Measurements from ENCODE around the gene PRRC2B. TPM values are rescaled to one million over a fixed set of nuclear protein-coding genes. Genes with fewer than 3 reads are reported as not detected.
A peak's percentile ranks its signal among the peaks of the same experiment; 100 is the strongest.

PRRC2B gene
- 57.3 and 57.7 TPM in 2 replicates for total RNA-seq

GRCh38 chr9:131393622-131394463 is at the start of gene PRRC2B:
Gene PRRC2B, plus strand, starts transcription at chr9:131394086. Its CDS starts 36,059 bp downstream, at chr9:131430145.

GRCh38 chr9:131502781-131503625 is 109.1 kb downstream of the PRRC2B start, which contains the start of gene POMT1:
Gene POMT1, plus strand, starts transcription at chr9:131502918. Its CDS starts 1,301 bp downstream, at chr9:131504219.

GRCh38 chr9:131530920-131531832 is 137.3 kb downstream of the PRRC2B start, which contains the start of gene UCK1:
Gene UCK1, minus strand, starts transcription at chr9:131531263. Its CDS starts 89 bp downstream, at chr9:131531174.

GRCh38 chr9:131545003-131545785 is 151.3 kb downstream of the PRRC2B start, which contains the start of gene PRRT1B:
Gene PRRT1B, plus strand, starts transcription at chr9:131545523. Its CDS starts 93 bp downstream, at chr9:131545616.

Small RNA genes lying within 50 kb of the gene (small RNA-seq; reads per million reads assigned to genes)
- gene SNORD62A (3.1 reads per million, percentile 87 among the genes with 10 or more reads in this experiment), gene SNORD62B (6.2 reads per million, percentile 93 among the genes with 10 or more reads in this experiment)

Other genes starting within 250 kb of the PRRC2B start
- gene FAM78A, start 117.6 kb upstream of the PRRC2B start, total RNA-seq: 0.59 and 0.73 TPM in 2 replicates
- gene PLPP7, start 104.4 kb upstream of the PRRC2B start, total RNA-seq: 7.8 and 13.6 TPM in 2 replicates
- 17.8 and 19.1 TPM in 2 replicates for gene POMT1, start 108.8 kb downstream of the PRRC2B start, total RNA-seq
- 11.0 and 12.9 TPM in 2 replicates for gene UCK1, start 137.2 kb downstream of the PRRC2B start, total RNA-seq
- gene PRRT1B, start 151.4 kb downstream of the PRRC2B start, total RNA-seq: not detected in 2 replicates